Liver (tissue), 3 donors: ENCODE data around the gene DNAJC22.

Experiments
- EGR1 ChIP-seq, 2 donors: IDR thresholded peaks; 2 replicates each; pipeline ENCODE4 v1.6.1; 2016 to 2018; ENCODE audit warnings: antibody characterized with exemption in 2 of 2, low read depth in 2 of 2
- FOXA1 ChIP-seq: IDR thresholded peaks from 2 replicates; pipeline ENCODE4 v1.6.1; 2016; ENCODE audit warnings: antibody characterized with exemption
- GABPA ChIP-seq, 2 donors: IDR thresholded peaks in 1 of 2; conservative IDR thresholded peaks in 1 of 2; 2 replicates each; pipeline ENCODE4 v1.6.1; 2016; ENCODE audit warnings: antibody characterized with exemption in 2 of 2, mild to moderate bottlenecking in 1 of 2, moderate library complexity in 1 of 2
- HNF4A ChIP-seq, 2 donors: conservative IDR thresholded peaks; 2 replicates each; pipeline ENCODE4 v1.6.1; 2016; ENCODE audit warnings: antibody characterized with exemption in 2 of 2, mild to moderate bottlenecking in 2 of 2
- NR2F2 ChIP-seq: IDR thresholded peaks from 2 replicates; pipeline ENCODE4 v1.6.1; 2016; ENCODE audit warnings: antibody characterized with exemption
- RAD21 ChIP-seq, 2 donors: IDR thresholded peaks; 2 replicates each; pipeline ENCODE4 v1.6.1; 2016; ENCODE audit warnings: antibody characterized with exemption in 2 of 2, mild to moderate bottlenecking in 2 of 2
- RXRA ChIP-seq, 2 donors: IDR thresholded peaks; 2 replicates each; pipeline ENCODE4 v1.6.1; 2017 to 2018; ENCODE audit warnings: antibody characterized with exemption in 2 of 2, mild to moderate bottlenecking in 1 of 2
- TAF1 ChIP-seq: conservative IDR thresholded peaks from 2 replicates; pipeline ENCODE4 v1.6.1; 2016; ENCODE audit warnings: antibody characterized with exemption, mild to moderate bottlenecking
- YY1 ChIP-seq: IDR thresholded peaks from 2 replicates; pipeline ENCODE4 v1.6.1; 2016; ENCODE audit warnings: antibody characterized with exemption, mild to moderate bottlenecking
- TF ChIP-seq, protein P1 (sequence below): IDR thresholded peaks from 2 replicates; pipeline ENCODE4 v1.6.1; 2016; ENCODE audit warnings: antibody characterized with exemption
- TF ChIP-seq, protein P2 (sequence below): fragments of 150-350 bp; IDR thresholded peaks from 2 replicates; pipeline ENCODE4 v1.5.1; 2017; ENCODE audit warnings: improper control_type of control experiment, low read depth, low read length; ENCODE audit not compliant: missing input control
- TF ChIP-seq, protein P3 (sequence below): IDR thresholded peaks from 2 replicates; pipeline ENCODE4 v1.6.1; 2016; ENCODE audit warnings: antibody characterized with exemption, mild to moderate bottlenecking
- donor health status: healthy.
- donor health status: healthy.

DNA sequence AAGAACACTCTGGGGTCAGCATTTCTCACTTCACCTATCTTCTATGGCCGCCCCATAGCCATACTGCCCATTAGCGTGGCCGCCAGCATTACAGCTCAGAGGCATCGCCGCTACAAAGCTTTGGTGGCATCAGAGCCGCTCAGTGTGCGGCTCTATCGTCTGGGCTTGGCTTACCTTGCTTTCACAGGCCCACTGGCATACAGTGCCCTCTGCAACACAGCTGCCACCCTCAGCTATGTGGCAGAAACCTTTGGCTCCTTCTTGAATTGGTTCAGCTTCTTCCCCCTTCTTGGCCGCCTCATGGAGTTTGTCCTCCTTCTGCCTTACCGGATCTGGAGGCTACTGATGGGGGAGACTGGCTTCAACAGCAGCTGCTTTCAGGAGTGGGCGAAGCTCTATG is 2.6 kb downstream of the DNAJC22 start:
- TF ChIP-seq RAD21 (IDR thresholded peaks at IDR 0.05) (no peak), RXRA (IDR thresholded peaks at IDR 0.05) (no peak), TAF1 (no peak), EGR1 (IDR thresholded peaks at IDR 0.05; ENCODE audit: low read depth in 2 of 2) (no peak), FOXA1 (no peak), GABPA (IDR thresholded peaks at IDR 0.05 in 1 of 2, conservative IDR thresholded peaks at IDR 0.05 in 1 of 2) (no peak), YY1 (no peak), NR2F2 (no peak), HNF4A (conservative IDR thresholded peaks at IDR 0.05) (no peak)
- TF ChIP-seq, protein P1, sequence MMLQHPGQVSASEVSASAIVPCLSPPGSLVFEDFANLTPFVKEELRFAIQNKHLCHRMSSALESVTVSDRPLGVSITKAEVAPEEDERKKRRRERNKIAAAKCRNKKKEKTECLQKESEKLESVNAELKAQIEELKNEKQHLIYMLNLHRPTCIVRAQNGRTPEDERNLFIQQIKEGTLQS: no peak
- TF ChIP-seq, protein P2, sequence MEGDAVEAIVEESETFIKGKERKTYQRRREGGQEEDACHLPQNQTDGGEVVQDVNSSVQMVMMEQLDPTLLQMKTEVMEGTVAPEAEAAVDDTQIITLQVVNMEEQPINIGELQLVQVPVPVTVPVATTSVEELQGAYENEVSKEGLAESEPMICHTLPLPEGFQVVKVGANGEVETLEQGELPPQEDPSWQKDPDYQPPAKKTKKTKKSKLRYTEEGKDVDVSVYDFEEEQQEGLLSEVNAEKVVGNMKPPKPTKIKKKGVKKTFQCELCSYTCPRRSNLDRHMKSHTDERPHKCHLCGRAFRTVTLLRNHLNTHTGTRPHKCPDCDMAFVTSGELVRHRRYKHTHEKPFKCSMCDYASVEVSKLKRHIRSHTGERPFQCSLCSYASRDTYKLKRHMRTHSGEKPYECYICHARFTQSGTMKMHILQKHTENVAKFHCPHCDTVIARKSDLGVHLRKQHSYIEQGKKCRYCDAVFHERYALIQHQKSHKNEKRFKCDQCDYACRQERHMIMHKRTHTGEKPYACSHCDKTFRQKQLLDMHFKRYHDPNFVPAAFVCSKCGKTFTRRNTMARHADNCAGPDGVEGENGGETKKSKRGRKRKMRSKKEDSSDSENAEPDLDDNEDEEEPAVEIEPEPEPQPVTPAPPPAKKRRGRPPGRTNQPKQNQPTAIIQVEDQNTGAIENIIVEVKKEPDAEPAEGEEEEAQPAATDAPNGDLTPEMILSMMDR: no peak
- TF ChIP-seq, protein P3, sequence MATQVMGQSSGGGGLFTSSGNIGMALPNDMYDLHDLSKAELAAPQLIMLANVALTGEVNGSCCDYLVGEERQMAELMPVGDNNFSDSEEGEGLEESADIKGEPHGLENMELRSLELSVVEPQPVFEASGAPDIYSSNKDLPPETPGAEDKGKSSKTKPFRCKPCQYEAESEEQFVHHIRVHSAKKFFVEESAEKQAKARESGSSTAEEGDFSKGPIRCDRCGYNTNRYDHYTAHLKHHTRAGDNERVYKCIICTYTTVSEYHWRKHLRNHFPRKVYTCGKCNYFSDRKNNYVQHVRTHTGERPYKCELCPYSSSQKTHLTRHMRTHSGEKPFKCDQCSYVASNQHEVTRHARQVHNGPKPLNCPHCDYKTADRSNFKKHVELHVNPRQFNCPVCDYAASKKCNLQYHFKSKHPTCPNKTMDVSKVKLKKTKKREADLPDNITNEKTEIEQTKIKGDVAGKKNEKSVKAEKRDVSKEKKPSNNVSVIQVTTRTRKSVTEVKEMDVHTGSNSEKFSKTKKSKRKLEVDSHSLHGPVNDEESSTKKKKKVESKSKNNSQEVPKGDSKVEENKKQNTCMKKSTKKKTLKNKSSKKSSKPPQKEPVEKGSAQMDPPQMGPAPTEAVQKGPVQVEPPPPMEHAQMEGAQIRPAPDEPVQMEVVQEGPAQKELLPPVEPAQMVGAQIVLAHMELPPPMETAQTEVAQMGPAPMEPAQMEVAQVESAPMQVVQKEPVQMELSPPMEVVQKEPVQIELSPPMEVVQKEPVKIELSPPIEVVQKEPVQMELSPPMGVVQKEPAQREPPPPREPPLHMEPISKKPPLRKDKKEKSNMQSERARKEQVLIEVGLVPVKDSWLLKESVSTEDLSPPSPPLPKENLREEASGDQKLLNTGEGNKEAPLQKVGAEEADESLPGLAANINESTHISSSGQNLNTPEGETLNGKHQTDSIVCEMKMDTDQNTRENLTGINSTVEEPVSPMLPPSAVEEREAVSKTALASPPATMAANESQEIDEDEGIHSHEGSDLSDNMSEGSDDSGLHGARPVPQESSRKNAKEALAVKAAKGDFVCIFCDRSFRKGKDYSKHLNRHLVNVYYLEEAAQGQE: no peak
